Vagina (tissue), 2 donors: ENCODE data around the gene TRPM5. TPM values are rescaled to one million over a fixed set of nuclear protein-coding genes. Genes with fewer than 3 reads are reported as not detected.

ENCODE experiments used
- DNase-seq, 2 donors: peaks; one replicate each; pipeline ENCODE4 v3.0.0-alpha.2; 2017; ENCODE audit errors: extremely low spot score in 2 of 2
- H3K27ac ChIP-seq: fragments of 200-600 bp; sonication (generic); one replicate; pipeline ENCODE4 v1.5.1; 2019
- H3K27me3 ChIP-seq: fragments of 200-600 bp; sonication (generic); one replicate; pipeline ENCODE4 v1.5.1; 2019
- H3K36me3 ChIP-seq, 2 donors: fragments of 200-600 bp; sonication (generic); one replicate each; pipeline ENCODE4 v1.5.1; 2017 to 2019
- H3K4me1 ChIP-seq: fragments of 200-600 bp; sonication (generic); one replicate; pipeline ENCODE4 v1.5.1; 2019
- H3K4me3 ChIP-seq, 2 donors: fragments of 200-600 bp; sonication (generic); 1 replicate in 1 of 2; 2 replicates in 1 of 2; pipeline ENCODE4 v1.5.1; 2016 to 2019
- H3K9me3 ChIP-seq: fragments of 200-600 bp; sonication (generic); one replicate; pipeline ENCODE4 v1.5.1; 2019
- POLR2A ChIP-seq, 2 donors: fragments of 450-650 bp; IDR thresholded peaks; one replicate each; pipeline ENCODE4 v1.6.1; 2017; ENCODE audit warnings: antibody characterized with exemption in 2 of 2, mild to moderate bottlenecking in 2 of 2, moderate library complexity in 2 of 2
- POLR2AphosphoS5 ChIP-seq, 2 donors: sonication (generic); formaldehyde crosslinking; IDR thresholded peaks; one replicate each; pipeline ENCODE4 v1.9.0; 2017; ENCODE audit warnings: antibody characterized with exemption in 2 of 2, mild to moderate bottlenecking in 2 of 2, low read depth in 1 of 2; ENCODE audit not compliant: insufficient read depth in 1 of 2
- intact Hi-C: fragments of 100-400 bp; cut with DNase I; formaldehyde crosslinking; loops from one replicate; pipeline ENCODE4 v1.15.1; 2023
- total RNA-seq: library from RNA; depleted of rRNA; stranded (reverse); fragments of >200 nt; gene quantifications from one replicate; pipeline ENCODE4 v1.2.3, GENCODE V29; 2016
- TF ChIP-seq, protein P1 (sequence below), 3 experiments: fragments of 450-650 bp in 2 of 3; fragments of 200-600 bp in 1 of 3; sonication (generic) in 1 of 3; IDR thresholded peaks; one replicate each; pipeline ENCODE4 v1.5.1; 2017 to 2019; ENCODE audit warnings: antibody characterized with exemption in 3 of 3, mild to moderate bottlenecking in 2 of 3, moderate library complexity in 2 of 3

TRPM5 gene
- total RNA-seq, 1 donor from 2014 or later = not detected

DNA sequence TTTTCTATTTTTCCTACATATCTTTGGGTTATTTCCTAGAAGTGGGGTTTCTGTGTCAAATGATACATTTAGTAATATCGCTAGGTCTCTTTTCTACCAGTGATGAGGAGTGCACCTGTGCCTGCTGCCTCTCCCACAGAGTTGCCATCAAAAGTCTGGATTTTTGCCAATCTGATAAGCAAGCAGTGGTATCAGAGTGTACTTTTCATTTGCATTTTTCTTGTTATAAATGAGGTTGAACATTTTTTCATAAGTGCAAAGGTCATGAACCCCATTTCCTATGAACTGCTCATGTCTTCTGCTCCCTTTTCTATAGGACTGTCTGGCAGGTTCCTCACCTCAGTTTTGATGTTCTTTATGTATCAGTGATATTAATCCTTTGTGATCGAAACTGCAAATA, 1.7 kb downstream of the TRPM5 start:
- intact Hi-C loops = no loop called here
- peaks cover 17% of the 10 kb centered on the region for H3K4me1 ChIP-seq
- no peak overlapping the region for H3K4me3 ChIP-seq
- no peaks in the 10 kb centered on the region for H3K9me3 ChIP-seq
- DNase-seq = no peak
- no peaks in the 10 kb centered on the region for H3K36me3 ChIP-seq
- TF ChIP-seq, protein P1, sequence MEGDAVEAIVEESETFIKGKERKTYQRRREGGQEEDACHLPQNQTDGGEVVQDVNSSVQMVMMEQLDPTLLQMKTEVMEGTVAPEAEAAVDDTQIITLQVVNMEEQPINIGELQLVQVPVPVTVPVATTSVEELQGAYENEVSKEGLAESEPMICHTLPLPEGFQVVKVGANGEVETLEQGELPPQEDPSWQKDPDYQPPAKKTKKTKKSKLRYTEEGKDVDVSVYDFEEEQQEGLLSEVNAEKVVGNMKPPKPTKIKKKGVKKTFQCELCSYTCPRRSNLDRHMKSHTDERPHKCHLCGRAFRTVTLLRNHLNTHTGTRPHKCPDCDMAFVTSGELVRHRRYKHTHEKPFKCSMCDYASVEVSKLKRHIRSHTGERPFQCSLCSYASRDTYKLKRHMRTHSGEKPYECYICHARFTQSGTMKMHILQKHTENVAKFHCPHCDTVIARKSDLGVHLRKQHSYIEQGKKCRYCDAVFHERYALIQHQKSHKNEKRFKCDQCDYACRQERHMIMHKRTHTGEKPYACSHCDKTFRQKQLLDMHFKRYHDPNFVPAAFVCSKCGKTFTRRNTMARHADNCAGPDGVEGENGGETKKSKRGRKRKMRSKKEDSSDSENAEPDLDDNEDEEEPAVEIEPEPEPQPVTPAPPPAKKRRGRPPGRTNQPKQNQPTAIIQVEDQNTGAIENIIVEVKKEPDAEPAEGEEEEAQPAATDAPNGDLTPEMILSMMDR (IDR thresholded peaks at IDR 0.05) = no peak
- TF ChIP-seq POLR2AphosphoS5 (IDR thresholded peaks at IDR 0.05; ENCODE audit: insufficient read depth in 1 of 2, low read depth in 1 of 2) = no peak
- TF ChIP-seq POLR2A (IDR thresholded peaks at IDR 0.05) = no peak
- no peak overlapping the region for H3K27ac ChIP-seq
- peaks cover 8% of the 10 kb centered on the region for H3K27me3 ChIP-seq

DNA sequence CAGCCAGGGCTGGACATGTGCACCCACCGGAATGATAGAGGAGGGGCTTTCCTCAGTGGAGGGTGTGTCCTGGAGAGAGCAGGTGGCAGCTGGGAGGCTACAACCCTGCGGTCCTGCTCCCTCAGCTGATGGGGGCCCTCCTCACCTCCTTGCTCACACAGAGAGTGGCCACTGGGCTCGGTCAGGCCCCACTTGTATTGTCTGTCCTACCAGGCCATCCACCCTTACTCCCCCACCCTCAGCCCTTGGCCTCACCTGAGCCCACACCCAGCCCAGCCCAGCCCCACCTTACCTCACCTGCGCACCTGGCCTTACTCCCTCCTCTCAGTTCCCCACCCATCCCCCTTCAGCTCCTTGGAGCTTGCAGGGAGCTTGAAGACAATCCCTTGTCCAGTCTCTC, 3.1 kb downstream of the TRPM5 start:
- TF ChIP-seq POLR2AphosphoS5 (IDR thresholded peaks at IDR 0.05; ENCODE audit: insufficient read depth in 1 of 2, low read depth in 1 of 2) (no peak), POLR2A (IDR thresholded peaks at IDR 0.05) (no peak)
- TF ChIP-seq, protein P1 (IDR thresholded peaks at IDR 0.05) = no peak
- Histone ChIP-seq H3K36me3 (no peaks in the 10 kb centered on the region), H3K9me3 (no peaks in the 10 kb centered on the region), H3K27ac (no peak overlapping the region), H3K4me1 (peaks cover 15% of the 10 kb centered on the region), H3K4me3 (no peak overlapping the region), H3K27me3 (peaks cover 8% of the 10 kb centered on the region)
- no peak for DNase-seq
- intact Hi-C loops = no loop called here

DNA sequence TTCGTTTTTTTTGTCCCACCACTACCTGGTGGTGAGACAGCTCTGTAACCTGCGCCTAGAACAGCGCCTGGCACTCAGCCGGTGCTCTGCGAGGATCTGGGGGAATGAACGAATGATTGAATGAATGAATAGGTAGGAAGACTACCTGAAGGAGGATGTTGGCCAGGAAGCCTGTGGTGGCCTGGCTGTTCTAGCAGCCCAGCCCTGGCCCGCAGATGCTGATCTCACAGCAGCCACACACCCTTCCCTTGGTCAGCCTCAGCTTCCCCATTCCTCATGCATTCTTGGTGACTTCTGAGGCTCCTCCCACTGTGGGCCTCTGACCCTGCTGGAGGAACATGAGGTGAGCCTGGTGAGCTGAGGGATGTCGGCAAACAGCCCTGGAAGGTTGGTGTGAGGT, 3.7 kb downstream of the TRPM5 start:
- no peaks in the 10 kb centered on the region for H3K36me3 ChIP-seq
- peaks cover 10% of the 10 kb centered on the region for H3K4me1 ChIP-seq
- no peak overlapping the region for H3K4me3 ChIP-seq
- H3K27me3 ChIP-seq = peaks cover 4% of the 10 kb centered on the region
- H3K9me3 ChIP-seq = no peaks in the 10 kb centered on the region
- intact Hi-C loops = no loop called here
- TF ChIP-seq POLR2A (IDR thresholded peaks at IDR 0.05) = no peak
- TF ChIP-seq, protein P1 (IDR thresholded peaks at IDR 0.05) = no peak
- no peak for TF ChIP-seq POLR2AphosphoS5 (IDR thresholded peaks at IDR 0.05; ENCODE audit: insufficient read depth in 1 of 2, low read depth in 1 of 2)
- H3K27ac ChIP-seq = no peak overlapping the region
- no peak for DNase-seq

DNA sequence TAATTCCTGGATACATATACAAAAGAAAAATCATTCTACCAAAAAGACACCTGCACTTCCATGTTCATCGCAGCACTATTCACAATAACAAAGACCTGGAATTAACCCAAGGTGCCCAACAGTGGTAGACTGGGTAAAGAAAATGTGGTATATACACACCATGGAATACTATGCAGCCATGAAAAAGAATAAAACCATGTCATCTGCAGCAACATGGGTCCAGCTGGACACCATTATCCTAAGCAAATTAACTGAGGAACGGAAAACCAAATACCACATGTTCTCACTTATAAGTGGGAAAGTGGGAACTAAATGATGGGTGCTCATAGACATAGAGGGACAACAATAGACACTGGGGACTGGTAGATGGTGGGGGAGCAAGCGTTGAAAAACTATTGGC, 4.5 kb downstream of the TRPM5 start:
- H3K4me3 ChIP-seq = no peak overlapping the region
- intact Hi-C loops = no loop called here
- no peaks in the 10 kb centered on the region for H3K9me3 ChIP-seq
- TF ChIP-seq POLR2AphosphoS5 (IDR thresholded peaks at IDR 0.05; ENCODE audit: insufficient read depth in 1 of 2, low read depth in 1 of 2) = no peak
- TF ChIP-seq, protein P1 (IDR thresholded peaks at IDR 0.05) = no peak
- no peak for TF ChIP-seq POLR2A (IDR thresholded peaks at IDR 0.05)
- no peak for DNase-seq
- peaks cover 6% of the 10 kb centered on the region for H3K4me1 ChIP-seq
- no peaks in the 10 kb centered on the region for H3K27me3 ChIP-seq
- H3K27ac ChIP-seq = no peak overlapping the region
- H3K36me3 ChIP-seq = no peaks in the 10 kb centered on the region

DNA sequence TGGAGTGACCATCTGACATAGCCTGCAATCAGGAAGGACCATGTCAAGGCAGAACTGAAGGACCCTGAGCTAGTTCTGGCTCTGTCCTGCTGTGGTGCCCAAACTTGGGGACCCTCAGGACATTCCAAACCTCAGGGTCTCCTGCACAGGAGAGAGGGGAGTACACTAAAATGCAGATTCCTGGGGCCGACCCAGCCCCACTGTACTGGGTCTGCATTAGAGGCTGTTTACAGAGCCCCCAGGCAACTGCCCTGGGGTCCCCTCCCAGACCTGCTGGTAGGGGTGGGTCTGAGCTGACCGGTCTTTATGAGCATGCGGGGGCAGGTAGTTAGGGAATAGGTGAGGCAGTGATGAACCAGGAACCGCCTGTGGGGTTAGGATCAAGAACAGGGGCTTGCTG, 6.8 kb downstream of the TRPM5 start:
- H3K4me3 ChIP-seq = no peak overlapping the region
- no peaks in the 10 kb centered on the region for H3K9me3 ChIP-seq
- H3K27me3 ChIP-seq = no peaks in the 10 kb centered on the region
- intact Hi-C loops = no loop called here
- no peak for DNase-seq
- TF ChIP-seq POLR2AphosphoS5 (IDR thresholded peaks at IDR 0.05; ENCODE audit: insufficient read depth in 1 of 2, low read depth in 1 of 2) = no peak
- no peak for TF ChIP-seq POLR2A (IDR thresholded peaks at IDR 0.05)
- TF ChIP-seq, protein P1 (IDR thresholded peaks at IDR 0.05) = no peak
- H3K4me1 ChIP-seq = no peaks in the 10 kb centered on the region
- H3K27ac ChIP-seq = no peak overlapping the region
- no peaks in the 10 kb centered on the region for H3K36me3 ChIP-seq
